HCT116 (cell line): ENCODE measurements around the gene RNF32. TPM values are rescaled to one million over a fixed set of nuclear protein-coding genes. Genes with fewer than 3 reads are reported as not detected.

Experiments
- ATAC-seq: fragments of 200-7000 bp; cut with Tn5 transposase; 2 replicates; pipeline ENCODE4 v1.9.1; 2020; ENCODE audit warnings: mild to moderate bottlenecking, moderate library complexity
- BruUV-seq: library from RNA; stranded (reverse); fragments of 400-500 nt; replicated peaks from 2 replicates; lab custom pipeline; 2021; lab: Mats Ljungman, UMichigan
- CTCF ChIA-PET: fragments of 300-600 bp; sonication (Branson Sonifier 250); formaldehyde crosslinking; loops from one replicate; lab custom pipeline; 2021; ENCODE audit warnings: antibody characterized with exemption; lab: Charles Lee
- POLR2A ChIA-PET: fragments of 300-600, 350-600 bp; sonication (Branson Sonifier 250); formaldehyde crosslinking; loops from one replicate; lab custom pipeline; 2021; ENCODE audit warnings: antibody characterized with exemption; lab: Charles Lee
- RAD21 ChIA-PET, 2 experiments: fragments of 300-600 bp; sonication (Branson Sonifier 250); formaldehyde crosslinking; loops; one replicate each; lab custom pipeline; 2023; ENCODE audit warnings: low total read pairs in 2 of 2; ENCODE audit not compliant: uncharacterized antibody in 2 of 2, unreplicated experiment in 2 of 2, low non-redundant PET in 1 of 2; lab: Charles Lee
- DNase-seq: peaks from one replicate; pipeline ENCODE4 v3.0.0-alpha.2; 2010; ENCODE audit warnings: low read depth, low spot score
- H2AFZ ChIP-seq: fragments of 200-600 bp; shearing (Covaris generic), sonication (generic); 2 replicates; pipeline ENCODE4 v1.6.1; 2017; ENCODE audit warnings: low read depth, mixed run types, mixed read lengths, antibody characterized with exemption, low read length; ENCODE audit not compliant: poor library complexity, severe bottlenecking
- H3K27ac ChIP-seq: 2 replicates; pipeline ENCODE4 v1.5.1; 2012; ENCODE audit warnings: low read depth, low read length
- H3K27me3 ChIP-seq: fragments of 200-600 bp; sonication (generic); 2 replicates; pipeline ENCODE4 v1.6.1; 2016; ENCODE audit warnings: mixed run types, low read length, mixed read lengths; ENCODE audit not compliant: insufficient read depth
- H3K36me3 ChIP-seq, 2 experiments: fragments of 200-500 bp in 1 of 2; fragments of 200-600 bp in 1 of 2; sonication (Bioruptor generic) in 1 of 2; sonication (generic) in 1 of 2; 2 replicates each; pipeline versions ENCODE4 v1.5.1 to v1.6.1; 2014 to 2016; ENCODE audit warnings: low read length in 2 of 2, inconsistent platforms in 1 of 2, mixed read lengths in 1 of 2, mixed run types in 1 of 2; ENCODE audit not compliant: insufficient read depth in 2 of 2, control insufficient read depth in 1 of 2
- H3K4me1 ChIP-seq, 2 experiments: fragments of 200-600 bp in 1 of 2; sonication (generic) in 1 of 2; 2 replicates each; pipeline versions ENCODE4 v1.5.1 to v1.6.1; 2012 to 2017; ENCODE audit warnings: low read length in 2 of 2, inconsistent platforms in 1 of 2, mild to moderate bottlenecking in 1 of 2, mixed read lengths in 1 of 2, mixed run types in 1 of 2, moderate library complexity in 1 of 2; ENCODE audit not compliant: insufficient read depth in 2 of 2, control insufficient read depth in 1 of 2
- H3K4me2 ChIP-seq: fragments of 200-600 bp; sonication (generic); 2 replicates; pipeline ENCODE4 v1.6.1; 2017; ENCODE audit warnings: mixed run types, low read length, mixed read lengths
- H3K4me3 ChIP-seq, 2 experiments: fragments of 200-600 bp in 1 of 2; sonication (generic) in 1 of 2; replicated peaks in 1 of 2; 2 replicates each; pipeline ENCODE4 v1.5.1; 2011 to 2016; ENCODE audit warnings: low read length in 2 of 2, control low read depth in 1 of 2, low read depth in 1 of 2, mild to moderate bottlenecking in 1 of 2, mixed read lengths in 1 of 2, mixed run types in 1 of 2
- H3K79me2 ChIP-seq: fragments of 200-600 bp; sonication (generic); 2 replicates; pipeline ENCODE4 v1.6.1; 2017; ENCODE audit warnings: mild to moderate bottlenecking, mixed run types, low read length, moderate library complexity, mixed read lengths; ENCODE audit not compliant: insufficient read depth
- H3K9ac ChIP-seq: fragments of 200-600 bp; sonication (generic); 2 replicates; pipeline ENCODE4 v1.6.1; 2016; ENCODE audit warnings: low read length, mixed read lengths
- H3K9me2 ChIP-seq: fragments of 200-600 bp; sonication (generic), shearing (Covaris generic); 2 replicates; pipeline ENCODE4 v1.6.1; 2017; ENCODE audit warnings: mixed run types, mild to moderate bottlenecking, moderate library complexity; ENCODE audit not compliant: insufficient read depth
- H3K9me3 ChIP-seq, 2 experiments: fragments of 200-500 bp in 1 of 2; fragments of 200-600 bp in 1 of 2; sonication (Bioruptor generic) in 1 of 2; sonication (generic) in 1 of 2; 2 replicates each; pipeline ENCODE4 v1.6.1; 2014 to 2017; ENCODE audit warnings: low read length in 2 of 2, mixed read lengths in 2 of 2, inconsistent platforms in 1 of 2, low read depth in 1 of 2, mild to moderate bottlenecking in 1 of 2, mixed run types in 1 of 2, moderate library complexity in 1 of 2; ENCODE audit not compliant: control insufficient read depth in 1 of 2, insufficient read depth in 1 of 2
- H4K20me1 ChIP-seq: fragments of 200-600 bp; sonication (generic), shearing (Covaris generic); 2 replicates; pipeline ENCODE4 v1.6.1; 2017; ENCODE audit warnings: mixed run types, mild to moderate bottlenecking, moderate library complexity; ENCODE audit not compliant: insufficient read depth
- ATF3 ChIP-seq: IDR thresholded peaks from 2 replicates; pipeline ENCODE4 v1.6.1; 2012
- CBX3 ChIP-seq: IDR thresholded peaks from 2 replicates; pipeline ENCODE4 v1.6.1; 2012; ENCODE audit warnings: low read depth
- CEBPB ChIP-seq: IDR thresholded peaks from 2 replicates; pipeline ENCODE4 v1.6.1; 2012; ENCODE audit warnings: low read depth
- EGR1 ChIP-seq: IDR thresholded peaks from 2 replicates; pipeline ENCODE4 v1.6.1; 2012; ENCODE audit warnings: low read depth
- ELF1 ChIP-seq: IDR thresholded peaks from 2 replicates; pipeline ENCODE4 v1.6.1; 2012; ENCODE audit warnings: low read depth, borderline replicate concordance
- EZH2 ChIP-seq: fragments of 200-600 bp; sonication (generic); IDR thresholded peaks from 2 replicates; pipeline ENCODE4 v1.6.1; 2017; ENCODE audit warnings: antibody characterized with exemption, mixed run types
- EZH2phosphoT487 ChIP-seq: fragments of 200-600 bp; IDR thresholded peaks from 2 replicates; pipeline ENCODE4 v1.6.1; 2018; ENCODE audit warnings: antibody characterized with exemption, borderline replicate concordance
- FOSL1 ChIP-seq: IDR thresholded peaks from 2 replicates; pipeline ENCODE4 v1.6.1; 2012; ENCODE audit warnings: low read depth
- JUND ChIP-seq: IDR thresholded peaks from 2 replicates; pipeline ENCODE4 v1.6.1; 2012
- POLR2AphosphoS5 ChIP-seq: IDR thresholded peaks from 2 replicates; pipeline ENCODE4 v1.6.1; 2011; ENCODE audit warnings: mild to moderate bottlenecking, low read depth, low read length, moderate library complexity
- RAD21 ChIP-seq: IDR thresholded peaks from 2 replicates; pipeline ENCODE4 v1.6.1; 2012; ENCODE audit warnings: low read depth, mild to moderate bottlenecking
- REST ChIP-seq: IDR thresholded peaks from 2 replicates; pipeline ENCODE4 v1.6.1; 2012; ENCODE audit warnings: low read depth
- SIN3A ChIP-seq: IDR thresholded peaks from 2 replicates; pipeline ENCODE4 v1.6.1; 2012; ENCODE audit warnings: low read depth
- SP1 ChIP-seq: IDR thresholded peaks from 2 replicates; pipeline ENCODE4 v1.6.1; 2012; ENCODE audit warnings: low read depth
- SRF ChIP-seq: IDR thresholded peaks from 2 replicates; pipeline ENCODE4 v1.6.1; 2012; ENCODE audit warnings: low read depth
- TCF7L2 ChIP-seq: IDR thresholded peaks from 2 replicates; pipeline ENCODE4 v1.7.0; 2011; ENCODE audit warnings: borderline replicate concordance, inconsistent platforms; ENCODE audit not compliant: insufficient read depth, insufficient read length; ENCODE audit errors: extremely low read depth
- YY1 ChIP-seq: IDR thresholded peaks from 2 replicates; pipeline ENCODE4 v1.6.1; 2011; ENCODE audit warnings: low read length, low read depth, moderate library complexity, mild to moderate bottlenecking; ENCODE audit not compliant: insufficient replicate concordance; ENCODE audit errors: extremely low read depth
- ZNF274 ChIP-seq: fragments of 200-500 bp; sonication (Bioruptor generic); IDR thresholded peaks from 2 replicates; pipeline ENCODE4 v1.6.1; 2014; ENCODE audit warnings: mild to moderate bottlenecking, low read depth, low read length, inconsistent platforms
- intact Hi-C: fragments of 100-400 bp; cut with micrococcal nuclease; formaldehyde crosslinking; loops from 2 replicates; pipeline ENCODE4 v1.10.0; 2022
- total RNA-seq: library from RNA; stranded (reverse); gene quantifications from one replicate; pipeline ENCODE4 v1.2.1, GENCODE V29; 2021; ENCODE audit not compliant: unreplicated experiment
- TF ChIP-seq, protein P1 (sequence below), 3 experiments: fragments of 200-600 bp in 1 of 3; sonication (generic) in 1 of 3; IDR thresholded peaks in 2 of 3; conservative IDR thresholded peaks in 1 of 3; 2 replicates each; pipeline ENCODE4 v1.5.1; 2012 to 2017; ENCODE audit warnings: low read depth in 2 of 3, low read length in 2 of 3, antibody characterized with exemption in 1 of 3, borderline replicate concordance in 1 of 3, control low read depth in 1 of 3, mild to moderate bottlenecking in 1 of 3, mixed read lengths in 1 of 3, mixed run types in 1 of 3, moderate library complexity in 1 of 3; ENCODE audit not compliant: insufficient read depth in 1 of 3
- TF ChIP-seq, protein P2 (sequence below): IDR thresholded peaks from 2 replicates; pipeline ENCODE4 v1.6.1; 2011; ENCODE audit warnings: mild to moderate bottlenecking, low read length, moderate library complexity; ENCODE audit not compliant: insufficient replicate concordance; ENCODE audit errors: extremely low read depth

Gene RNF32
- total RNA-seq, 1 experiment from 2014 or later, result 3.4 TPM

GRCh38 chr7:156677374-156678054 is 36.9 kb downstream of the RNF32 start:
- ChIA-PET POLR2A (no interaction called here), RAD21 (no interaction called here)

More at GRCh38 chr7:156677374-156678054, 36.9 kb downstream of the RNF32 start:
- H3K4me3 ChIP-seq, result no peak overlapping the region
- no peaks in the 10 kb centered on the region for H3K27me3 ChIP-seq
- TF ChIP-seq ELF1, result no peak
- no peak for TF ChIP-seq RAD21
- no peak for TF ChIP-seq CEBPB
- no peak for TF ChIP-seq EZH2phosphoT487
- TF ChIP-seq CBX3, result no peak
- no peak for TF ChIP-seq EZH2
- TF ChIP-seq POLR2AphosphoS5, result no peak
- no peak for TF ChIP-seq FOSL1
- TF ChIP-seq SP1, result no peak
- TF ChIP-seq SRF, result no peak
- no peak for TF ChIP-seq ZNF274
- TF ChIP-seq JUND, result no peak
- no peak for TF ChIP-seq EGR1
- TF ChIP-seq YY1, result no peak
- TF ChIP-seq, protein P1, sequence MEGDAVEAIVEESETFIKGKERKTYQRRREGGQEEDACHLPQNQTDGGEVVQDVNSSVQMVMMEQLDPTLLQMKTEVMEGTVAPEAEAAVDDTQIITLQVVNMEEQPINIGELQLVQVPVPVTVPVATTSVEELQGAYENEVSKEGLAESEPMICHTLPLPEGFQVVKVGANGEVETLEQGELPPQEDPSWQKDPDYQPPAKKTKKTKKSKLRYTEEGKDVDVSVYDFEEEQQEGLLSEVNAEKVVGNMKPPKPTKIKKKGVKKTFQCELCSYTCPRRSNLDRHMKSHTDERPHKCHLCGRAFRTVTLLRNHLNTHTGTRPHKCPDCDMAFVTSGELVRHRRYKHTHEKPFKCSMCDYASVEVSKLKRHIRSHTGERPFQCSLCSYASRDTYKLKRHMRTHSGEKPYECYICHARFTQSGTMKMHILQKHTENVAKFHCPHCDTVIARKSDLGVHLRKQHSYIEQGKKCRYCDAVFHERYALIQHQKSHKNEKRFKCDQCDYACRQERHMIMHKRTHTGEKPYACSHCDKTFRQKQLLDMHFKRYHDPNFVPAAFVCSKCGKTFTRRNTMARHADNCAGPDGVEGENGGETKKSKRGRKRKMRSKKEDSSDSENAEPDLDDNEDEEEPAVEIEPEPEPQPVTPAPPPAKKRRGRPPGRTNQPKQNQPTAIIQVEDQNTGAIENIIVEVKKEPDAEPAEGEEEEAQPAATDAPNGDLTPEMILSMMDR (IDR thresholded peaks at IDR 0.05 in 2 of 3, conservative IDR thresholded peaks at IDR 0.05 in 1 of 3; ENCODE audit: borderline replicate concordance in 1 of 3, insufficient read depth in 1 of 3, low read depth in 2 of 3, low read length in 2 of 3), result no peak
- TF ChIP-seq SIN3A, result no peak
- no peak for TF ChIP-seq TCF7L2
- no peak for TF ChIP-seq ATF3
- TF ChIP-seq, protein P2, sequence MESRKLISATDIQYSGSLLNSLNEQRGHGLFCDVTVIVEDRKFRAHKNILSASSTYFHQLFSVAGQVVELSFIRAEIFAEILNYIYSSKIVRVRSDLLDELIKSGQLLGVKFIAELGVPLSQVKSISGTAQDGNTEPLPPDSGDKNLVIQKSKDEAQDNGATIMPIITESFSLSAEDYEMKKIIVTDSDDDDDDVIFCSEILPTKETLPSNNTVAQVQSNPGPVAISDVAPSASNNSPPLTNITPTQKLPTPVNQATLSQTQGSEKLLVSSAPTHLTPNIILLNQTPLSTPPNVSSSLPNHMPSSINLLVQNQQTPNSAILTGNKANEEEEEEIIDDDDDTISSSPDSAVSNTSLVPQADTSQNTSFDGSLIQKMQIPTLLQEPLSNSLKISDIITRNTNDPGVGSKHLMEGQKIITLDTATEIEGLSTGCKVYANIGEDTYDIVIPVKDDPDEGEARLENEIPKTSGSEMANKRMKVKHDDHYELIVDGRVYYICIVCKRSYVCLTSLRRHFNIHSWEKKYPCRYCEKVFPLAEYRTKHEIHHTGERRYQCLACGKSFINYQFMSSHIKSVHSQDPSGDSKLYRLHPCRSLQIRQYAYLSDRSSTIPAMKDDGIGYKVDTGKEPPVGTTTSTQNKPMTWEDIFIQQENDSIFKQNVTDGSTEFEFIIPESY, result no peak
- no peak for TF ChIP-seq REST
- H3K36me3 ChIP-seq, result peaks cover 10 to 14% of the 10 kb centered on the region in 2 experiments; a peak in 2 of 4 replicates
- no peaks in the 10 kb centered on the region for H4K20me1 ChIP-seq
- H3K9me2 ChIP-seq, result no peaks in the 10 kb centered on the region
- no peaks in the 10 kb centered on the region for H3K79me2 ChIP-seq
- DNase-seq (no peak), ATAC-seq (no peak)
- BruUV-seq, result no TSS peak
- H3K27ac ChIP-seq, result no peak overlapping the region
- H3K9ac ChIP-seq, result no peak overlapping the region
- H3K4me2 ChIP-seq, result no peak overlapping the region
- H3K4me1 ChIP-seq, result no peaks in the 10 kb centered on the region
- intact Hi-C loops, result no loop called here
- CTCF ChIA-PET, result no interaction called here
- H2AFZ ChIP-seq, result no peak overlapping the region
- H3K9me3 ChIP-seq, result no peaks in the 10 kb centered on the region
